SU-DHL-6 (cell line): Measurements from ENCODE around the gene ASB18.

Experiments used
- H2AFZ ChIP-seq: fragments of 200-600 bp; sonication (generic); 2 replicates; pipeline ENCODE4 v1.6.1; 2014; ENCODE audit warnings: low read depth, mild to moderate bottlenecking, moderate library complexity, mixed read lengths, antibody characterized with exemption, low read length; ENCODE audit not compliant: severe bottlenecking
- H3F3A ChIP-seq: fragments of 200-600 bp; shearing (Covaris generic); 2 replicates; pipeline ENCODE4 v1.6.0; 2016; ENCODE audit warnings: antibody characterized with exemption, mild to moderate bottlenecking; ENCODE audit not compliant: insufficient read depth
- H3K27ac ChIP-seq: fragments of 200-600 bp; sonication (generic); 2 replicates; pipeline ENCODE4 v1.5.1; 2016; ENCODE audit warnings: low read depth, mild to moderate bottlenecking, low read length, moderate library complexity, mixed read lengths
- H3K27me3 ChIP-seq: fragments of 200-600 bp; sonication (generic), shearing (Covaris generic); 2 replicates; pipeline ENCODE4 v1.6.0; 2014; ENCODE audit warnings: mild to moderate bottlenecking, low read length
- H3K36me3 ChIP-seq: fragments of 200-600 bp; sonication (generic); 2 replicates; pipeline ENCODE4 v1.6.1; 2014; ENCODE audit warnings: mild to moderate bottlenecking, low read length, mixed read lengths
- H3K4me2 ChIP-seq: fragments of 300-600, 200-600 bp; shearing (Covaris generic), sonication (generic); 2 replicates; pipeline ENCODE4 v1.6.0; 2014; ENCODE audit warnings: low read length, low read depth, mild to moderate bottlenecking; ENCODE audit not compliant: poor library complexity, severe bottlenecking
- H3K4me3 ChIP-seq: fragments of 200-600 bp; sonication (generic); 2 replicates; pipeline ENCODE4 v1.5.1; 2014; ENCODE audit warnings: antibody characterized with exemption, low read length, mild to moderate bottlenecking, mixed read lengths; ENCODE audit not compliant: insufficient read depth, poor library complexity, severe bottlenecking
- H3K79me2 ChIP-seq: fragments of 200-600 bp; sonication (generic); 2 replicates; pipeline ENCODE4 v1.6.1; 2014; ENCODE audit warnings: mild to moderate bottlenecking, low read length, moderate library complexity; ENCODE audit not compliant: insufficient read depth
- H3K9ac ChIP-seq: fragments of 200-600 bp; sonication (generic); 2 replicates; pipeline ENCODE4 v1.7.0; 2014; ENCODE audit warnings: mild to moderate bottlenecking, low read length
- H3K9me2 ChIP-seq: fragments of 200-600 bp; sonication (generic); replicated peaks from 2 replicates; pipeline ENCODE4 v1.6.1; 2014; ENCODE audit warnings: low read length; ENCODE audit not compliant: insufficient read depth
- H3K9me3 ChIP-seq: fragments of 200-600 bp; sonication (generic); 2 replicates; pipeline ENCODE4 v1.6.1; 2014; ENCODE audit warnings: low read length, mixed read lengths; ENCODE audit not compliant: insufficient read depth
- H4K20me1 ChIP-seq: fragments of 200-600 bp; sonication (generic); 2 replicates; pipeline ENCODE4 v1.6.1; 2014; ENCODE audit warnings: low read depth, mild to moderate bottlenecking, antibody characterized with exemption, low read length, moderate library complexity, mixed read lengths
- EZH2phosphoT487 ChIP-seq: fragments of 200-600 bp; sonication (generic), shearing (Covaris generic); conservative IDR thresholded peaks from 2 replicates; pipeline ENCODE4 v1.6.1; 2018; ENCODE audit warnings: mild to moderate bottlenecking, antibody characterized with exemption, low read length, moderate library complexity, mixed read lengths
- TF ChIP-seq, protein P1 (sequence below): fragments of 200-600 bp; sonication (generic); IDR thresholded peaks from one replicate; pipeline ENCODE4 v1.5.1; 2017; ENCODE audit warnings: antibody characterized with exemption, mild to moderate bottlenecking, low read length, moderate library complexity; ENCODE audit not compliant: insufficient read depth, poor library complexity, severe bottlenecking

ASB18 gene

DNA sequence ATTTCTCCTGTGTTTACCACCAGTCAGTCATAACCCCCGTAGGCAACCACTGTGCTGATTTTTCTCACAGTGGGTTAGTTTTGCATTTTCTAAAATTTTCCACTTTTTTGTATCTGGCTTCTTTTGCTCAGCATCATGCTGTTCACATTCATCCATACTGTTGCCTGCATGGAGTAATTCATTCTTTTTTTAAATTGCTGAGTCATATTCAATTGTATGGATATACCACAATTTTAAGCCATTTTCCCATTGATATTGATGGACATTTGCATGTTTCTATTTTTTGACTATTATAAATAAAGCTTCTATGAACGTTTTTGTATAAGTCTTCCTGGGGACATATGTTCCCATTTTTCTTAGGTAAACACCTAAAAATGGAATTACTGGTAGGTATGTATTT is 40.5 kb downstream of the ASB18 start:
- no peaks in the 10 kb centered on the region for H3K27me3 ChIP-seq
- H3K9me2 ChIP-seq: no peaks in the 10 kb centered on the region; the same call in 1 of the 2 replicates
- H3K27ac ChIP-seq: no peak overlapping the region
- no peak overlapping the region for H2AFZ ChIP-seq
- TF ChIP-seq, protein P1, sequence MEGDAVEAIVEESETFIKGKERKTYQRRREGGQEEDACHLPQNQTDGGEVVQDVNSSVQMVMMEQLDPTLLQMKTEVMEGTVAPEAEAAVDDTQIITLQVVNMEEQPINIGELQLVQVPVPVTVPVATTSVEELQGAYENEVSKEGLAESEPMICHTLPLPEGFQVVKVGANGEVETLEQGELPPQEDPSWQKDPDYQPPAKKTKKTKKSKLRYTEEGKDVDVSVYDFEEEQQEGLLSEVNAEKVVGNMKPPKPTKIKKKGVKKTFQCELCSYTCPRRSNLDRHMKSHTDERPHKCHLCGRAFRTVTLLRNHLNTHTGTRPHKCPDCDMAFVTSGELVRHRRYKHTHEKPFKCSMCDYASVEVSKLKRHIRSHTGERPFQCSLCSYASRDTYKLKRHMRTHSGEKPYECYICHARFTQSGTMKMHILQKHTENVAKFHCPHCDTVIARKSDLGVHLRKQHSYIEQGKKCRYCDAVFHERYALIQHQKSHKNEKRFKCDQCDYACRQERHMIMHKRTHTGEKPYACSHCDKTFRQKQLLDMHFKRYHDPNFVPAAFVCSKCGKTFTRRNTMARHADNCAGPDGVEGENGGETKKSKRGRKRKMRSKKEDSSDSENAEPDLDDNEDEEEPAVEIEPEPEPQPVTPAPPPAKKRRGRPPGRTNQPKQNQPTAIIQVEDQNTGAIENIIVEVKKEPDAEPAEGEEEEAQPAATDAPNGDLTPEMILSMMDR: no peak
- TF ChIP-seq EZH2phosphoT487: no peak
- no peaks in the 10 kb centered on the region for H4K20me1 ChIP-seq
- no peak overlapping the region for H3K9ac ChIP-seq
- no peak overlapping the region for H3K4me3 ChIP-seq
- no peaks in the 10 kb centered on the region for H3F3A ChIP-seq
- no peak overlapping the region for H3K4me2 ChIP-seq
- no peaks in the 10 kb centered on the region for H3K9me3 ChIP-seq
- no peaks in the 10 kb centered on the region for H3K79me2 ChIP-seq
- H3K36me3 ChIP-seq: no peaks in the 10 kb centered on the region

DNA sequence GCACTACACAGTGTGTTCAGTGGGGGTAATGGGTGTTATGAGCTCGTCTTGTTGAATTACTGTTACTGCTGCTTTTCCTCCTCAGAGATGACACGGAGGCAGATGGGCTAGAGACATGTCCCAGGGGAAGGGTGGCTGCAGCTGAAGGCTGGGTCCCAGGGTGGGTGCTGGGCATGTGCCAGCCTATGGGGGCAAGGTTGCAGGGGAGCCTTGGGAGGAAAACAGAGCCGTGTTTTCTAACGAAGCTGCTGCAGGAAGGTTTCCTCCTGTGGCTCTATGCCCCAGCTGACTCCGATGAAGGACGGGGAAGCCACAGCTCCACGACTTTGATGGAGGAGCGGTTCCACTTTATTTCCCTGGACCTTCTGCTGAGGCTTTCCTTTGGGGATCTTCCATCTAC is 42.4 kb downstream of the ASB18 start:
- no peaks in the 10 kb centered on the region for H3K79me2 ChIP-seq
- no peaks in the 10 kb centered on the region for H4K20me1 ChIP-seq
- H3K9ac ChIP-seq: no peak overlapping the region
- no peak overlapping the region for H2AFZ ChIP-seq
- no peak overlapping the region for H3K27ac ChIP-seq
- no peaks in the 10 kb centered on the region for H3K27me3 ChIP-seq
- H3K9me2 ChIP-seq: no peaks in the 10 kb centered on the region; the same call in 1 of the 2 replicates
- no peak overlapping the region for H3K4me3 ChIP-seq
- no peak for TF ChIP-seq EZH2phosphoT487
- no peaks in the 10 kb centered on the region for H3F3A ChIP-seq
- H3K4me2 ChIP-seq: no peak overlapping the region
- no peaks in the 10 kb centered on the region for H3K36me3 ChIP-seq
- H3K9me3 ChIP-seq: no peaks in the 10 kb centered on the region

DNA sequence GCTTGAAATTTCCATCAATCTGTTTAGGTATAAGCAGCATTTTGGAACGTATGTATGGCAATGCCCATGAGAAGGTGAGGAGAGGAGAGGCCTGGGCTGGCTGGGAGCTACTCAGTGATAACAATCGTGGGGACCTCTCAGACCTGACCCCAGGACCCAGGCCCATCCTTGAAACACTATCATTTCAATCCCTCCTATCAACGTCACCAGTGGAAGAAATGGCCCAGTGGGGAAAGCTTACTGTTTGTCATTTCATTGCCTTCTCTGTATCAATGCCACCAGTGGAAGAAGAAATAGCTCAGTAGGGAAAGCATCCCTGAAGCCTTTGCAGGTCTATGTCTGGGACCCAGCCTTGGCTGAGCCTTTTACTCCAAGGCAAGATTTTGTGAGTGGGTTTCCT is 44.8 kb downstream of the ASB18 start:
- no peak overlapping the region for H3K4me2 ChIP-seq
- no peaks in the 10 kb centered on the region for H3K79me2 ChIP-seq
- no peak for TF ChIP-seq EZH2phosphoT487
- TF ChIP-seq, protein P1: no peak
- no peaks in the 10 kb centered on the region for H4K20me1 ChIP-seq
- no peak overlapping the region for H3K4me3 ChIP-seq
- no peaks in the 10 kb centered on the region for H3K27me3 ChIP-seq
- no peaks in the 10 kb centered on the region for H3F3A ChIP-seq
- no peaks in the 10 kb centered on the region for H3K9me3 ChIP-seq
- H3K9me2 ChIP-seq: no peaks in the 10 kb centered on the region; the same call in 1 of the 2 replicates
- H3K27ac ChIP-seq: no peak overlapping the region
- H3K36me3 ChIP-seq: no peaks in the 10 kb centered on the region
- H2AFZ ChIP-seq: no peak overlapping the region
- H3K9ac ChIP-seq: no peak overlapping the region

DNA sequence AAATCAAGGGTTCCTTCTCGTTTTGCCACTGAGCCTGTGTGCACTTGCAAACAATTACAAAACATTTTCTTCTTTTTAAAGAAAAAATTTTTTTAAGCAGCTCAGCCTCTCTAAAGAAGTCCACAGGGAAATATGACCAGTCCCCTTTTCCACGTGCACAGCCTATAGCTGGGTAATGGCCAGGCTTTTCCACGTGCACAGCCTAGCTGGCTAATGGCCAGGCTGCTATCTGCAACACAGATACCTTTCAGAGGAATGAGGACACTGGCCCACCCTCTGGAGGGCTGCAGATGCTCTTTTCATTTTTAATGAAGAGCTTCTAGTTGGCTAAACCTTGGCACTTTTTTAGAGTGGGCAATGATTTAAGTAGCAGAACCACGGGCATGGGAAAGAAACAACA is 46.3 kb downstream of the ASB18 start:
- no peaks in the 10 kb centered on the region for H3K27me3 ChIP-seq
- no peak overlapping the region for H3K9ac ChIP-seq
- no peak overlapping the region for H3K4me3 ChIP-seq
- no peaks in the 10 kb centered on the region for H3K9me2 ChIP-seq
- no peak overlapping the region for H3K27ac ChIP-seq
- H3K9me3 ChIP-seq: no peaks in the 10 kb centered on the region
- no peak overlapping the region for H2AFZ ChIP-seq
- H4K20me1 ChIP-seq: no peaks in the 10 kb centered on the region
- TF ChIP-seq EZH2phosphoT487: no peak
- TF ChIP-seq, protein P1: no peak
- H3K36me3 ChIP-seq: no peaks in the 10 kb centered on the region
- H3F3A ChIP-seq: no peaks in the 10 kb centered on the region
- H3K79me2 ChIP-seq: no peaks in the 10 kb centered on the region
- no peak overlapping the region for H3K4me2 ChIP-seq
